GM23338 (cell line): ENCODE results near the gene EGR2.

ENCODE experiments used
- CREB1 ChIP-seq: fragments of 250-450 bp; sonication (Bioruptor Pico); IDR thresholded peaks from 2 replicates; pipeline ENCODE4 v1.5.0; 2020; ENCODE audit warnings: low read depth, mild to moderate bottlenecking, moderate library complexity
- CTCF ChIP-seq, 2 experiments: fragments of 200-600 bp in 1 of 2; sonication (generic) in 1 of 2; conservative IDR thresholded peaks; 2 replicates each; pipeline versions ENCODE4 v1.5.1 to v1.6.1; 2016 to 2017; ENCODE audit warnings: antibody characterized with exemption in 2 of 2, low read depth in 2 of 2, mild to moderate bottlenecking in 2 of 2, moderate library complexity in 1 of 2
- EZH2 ChIP-seq: fragments of 200-600 bp; sonication (generic); IDR thresholded peaks from one replicate; pipeline ENCODE4 v1.8.0; 2017; ENCODE audit warnings: antibody characterized with exemption, mild to moderate bottlenecking, low read depth; ENCODE audit not compliant: unreplicated experiment
- EZH2phosphoT487 ChIP-seq: fragments of 200-600 bp; sonication (generic); IDR thresholded peaks from one replicate; pipeline ENCODE4 v1.8.1; 2018; ENCODE audit warnings: antibody characterized with exemption; ENCODE audit not compliant: unreplicated experiment
- JUNB ChIP-seq: IDR thresholded peaks from one replicate; pipeline ENCODE4 v1.6.1; 2016; ENCODE audit warnings: antibody characterized with exemption; ENCODE audit not compliant: unreplicated experiment
- POLR2AphosphoS5 ChIP-seq: IDR thresholded peaks from 2 replicates; pipeline ENCODE4 v1.6.1; 2016; ENCODE audit warnings: antibody characterized with exemption, low read depth
- STAT1 ChIP-seq: IDR thresholded peaks from one replicate; pipeline ENCODE4 v1.6.1; 2016; ENCODE audit warnings: antibody characterized with exemption; ENCODE audit not compliant: unreplicated experiment
- TF ChIP-seq, protein P1 (sequence below): fragments of 250-450 bp; sonication (Bioruptor Pico); IDR thresholded peaks from 2 replicates; pipeline ENCODE4 v1.5.0; 2020; ENCODE audit warnings: mild to moderate bottlenecking, moderate library complexity

DNA sequence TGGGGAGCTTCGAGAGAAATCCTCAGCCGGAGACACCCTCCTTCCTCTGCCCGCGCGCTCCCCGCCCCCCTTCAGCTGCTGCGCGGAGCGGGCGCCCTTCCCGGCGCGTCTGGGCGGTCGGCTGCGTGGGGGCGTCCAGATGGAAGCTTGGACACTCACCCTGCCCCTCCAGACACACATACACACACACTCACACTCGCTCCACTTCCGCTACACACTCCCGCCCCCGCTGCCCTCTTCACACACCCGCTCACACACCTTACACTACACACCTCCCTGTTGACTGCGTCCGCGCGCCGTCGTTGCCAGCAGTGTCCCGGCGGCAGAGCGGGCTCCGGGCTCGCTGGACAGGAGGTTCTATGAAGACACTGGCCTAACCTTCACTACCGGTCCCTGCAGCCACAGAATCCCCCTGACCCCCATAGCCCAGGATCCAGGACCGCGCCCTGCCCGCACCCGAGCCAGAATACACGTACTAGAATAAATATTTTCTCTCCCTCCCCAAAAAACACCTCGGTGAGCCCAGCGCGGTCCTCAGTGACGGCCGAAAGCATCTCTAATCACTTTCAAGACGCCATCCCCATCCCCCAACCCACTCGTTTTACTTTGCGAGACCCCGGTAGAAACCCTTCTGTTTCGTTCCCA, 1.1 kb upstream of the EGR2 start:
- no peak for TF ChIP-seq EZH2
- TF ChIP-seq EZH2phosphoT487, result no peak
- TF ChIP-seq CTCF (conservative IDR thresholded peaks at IDR 0.05; ENCODE audit: low read depth in 2 of 2), result no peak
- no peak for TF ChIP-seq STAT1
- no peak for TF ChIP-seq CREB1 (CRISPR knock-in tag)
- TF ChIP-seq JUNB, result no peak
- no peak for TF ChIP-seq POLR2AphosphoS5
- TF ChIP-seq, protein P1, sequence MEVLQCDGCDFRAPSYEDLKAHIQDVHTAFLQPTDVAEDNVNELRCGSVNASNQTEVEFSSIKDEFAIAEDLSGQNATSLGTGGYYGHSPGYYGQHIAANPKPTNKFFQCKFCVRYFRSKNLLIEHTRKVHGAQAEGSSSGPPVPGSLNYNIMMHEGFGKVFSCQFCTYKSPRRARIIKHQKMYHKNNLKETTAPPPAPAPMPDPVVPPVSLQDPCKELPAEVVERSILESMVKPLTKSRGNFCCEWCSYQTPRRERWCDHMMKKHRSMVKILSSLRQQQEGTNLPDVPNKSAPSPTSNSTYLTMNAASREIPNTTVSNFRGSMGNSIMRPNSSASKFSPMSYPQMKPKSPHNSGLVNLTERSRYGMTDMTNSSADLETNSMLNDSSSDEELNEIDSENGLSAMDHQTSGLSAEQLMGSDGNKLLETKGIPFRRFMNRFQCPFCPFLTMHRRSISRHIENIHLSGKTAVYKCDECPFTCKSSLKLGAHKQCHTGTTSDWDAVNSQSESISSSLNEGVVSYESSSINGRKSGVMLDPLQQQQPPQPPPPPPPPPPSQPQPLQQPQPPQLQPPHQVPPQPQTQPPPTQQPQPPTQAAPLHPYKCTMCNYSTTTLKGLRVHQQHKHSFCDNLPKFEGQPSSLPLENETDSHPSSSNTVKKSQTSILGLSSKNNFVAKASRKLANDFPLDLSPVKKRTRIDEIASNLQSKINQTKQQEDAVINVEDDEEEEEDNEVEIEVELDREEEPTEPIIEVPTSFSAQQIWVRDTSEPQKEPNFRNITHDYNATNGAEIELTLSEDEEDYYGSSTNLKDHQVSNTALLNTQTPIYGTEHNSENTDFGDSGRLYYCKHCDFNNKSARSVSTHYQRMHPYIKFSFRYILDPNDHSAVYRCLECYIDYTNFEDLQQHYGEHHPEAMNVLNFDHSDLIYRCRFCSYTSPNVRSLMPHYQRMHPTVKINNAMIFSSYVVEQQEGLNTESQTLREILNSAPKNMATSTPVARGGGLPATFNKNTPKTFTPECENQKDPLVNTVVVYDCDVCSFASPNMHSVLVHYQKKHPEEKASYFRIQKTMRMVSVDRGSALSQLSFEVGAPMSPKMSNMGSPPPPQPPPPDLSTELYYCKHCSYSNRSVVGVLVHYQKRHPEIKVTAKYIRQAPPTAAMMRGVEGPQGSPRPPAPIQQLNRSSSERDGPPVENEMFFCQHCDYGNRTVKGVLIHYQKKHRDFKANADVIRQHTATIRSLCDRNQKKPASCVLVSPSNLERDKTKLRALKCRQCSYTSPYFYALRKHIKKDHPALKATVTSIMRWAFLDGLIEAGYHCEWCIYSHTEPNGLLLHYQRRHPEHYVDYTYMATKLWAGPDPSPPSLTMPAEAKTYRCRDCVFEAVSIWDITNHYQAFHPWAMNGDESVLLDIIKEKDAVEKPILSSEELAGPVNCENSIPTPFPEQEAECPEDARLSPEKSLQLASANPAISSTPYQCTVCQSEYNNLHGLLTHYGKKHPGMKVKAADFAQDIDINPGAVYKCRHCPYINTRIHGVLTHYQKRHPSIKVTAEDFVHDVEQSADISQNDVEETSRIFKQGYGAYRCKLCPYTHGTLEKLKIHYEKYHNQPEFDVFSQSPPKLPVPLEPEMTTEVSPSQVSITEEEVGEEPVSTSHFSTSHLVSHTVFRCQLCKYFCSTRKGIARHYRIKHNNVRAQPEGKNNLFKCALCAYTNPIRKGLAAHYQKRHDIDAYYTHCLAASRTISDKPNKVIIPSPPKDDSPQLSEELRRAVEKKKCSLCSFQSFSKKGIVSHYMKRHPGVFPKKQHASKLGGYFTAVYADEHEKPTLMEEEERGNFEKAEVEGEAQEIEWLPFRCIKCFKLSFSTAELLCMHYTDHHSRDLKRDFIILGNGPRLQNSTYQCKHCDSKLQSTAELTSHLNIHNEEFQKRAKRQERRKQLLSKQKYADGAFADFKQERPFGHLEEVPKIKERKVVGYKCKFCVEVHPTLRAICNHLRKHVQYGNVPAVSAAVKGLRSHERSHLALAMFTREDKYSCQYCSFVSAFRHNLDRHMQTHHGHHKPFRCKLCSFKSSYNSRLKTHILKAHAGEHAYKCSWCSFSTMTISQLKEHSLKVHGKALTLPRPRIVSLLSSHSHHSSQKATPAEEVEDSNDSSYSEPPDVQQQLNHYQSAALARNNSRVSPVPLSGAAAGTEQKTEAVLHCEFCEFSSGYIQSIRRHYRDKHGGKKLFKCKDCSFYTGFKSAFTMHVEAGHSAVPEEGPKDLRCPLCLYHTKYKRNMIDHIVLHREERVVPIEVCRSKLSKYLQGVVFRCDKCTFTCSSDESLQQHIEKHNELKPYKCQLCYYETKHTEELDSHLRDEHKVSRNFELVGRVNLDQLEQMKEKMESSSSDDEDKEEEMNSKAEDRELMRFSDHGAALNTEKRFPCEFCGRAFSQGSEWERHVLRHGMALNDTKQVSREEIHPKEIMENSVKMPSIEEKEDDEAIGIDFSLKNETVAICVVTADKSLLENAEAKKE (CRISPR knock-in tag), result no peak
